AG04449 (cell line): Measurements from ENCODE around the gene SMIM10.

Experiments used
- CTCF ChIA-PET: fragments of 350-600 bp; formaldehyde crosslinking; extraction: SDS; loops from one replicate; lab custom pipeline; 2021; ENCODE audit warnings: antibody characterized with exemption; lab: Yijun Ruan, JAX
- POLR2A ChIA-PET: fragments of 400-600, 350-600 bp; formaldehyde crosslinking; extraction: SDS; loops from one replicate; lab custom pipeline; 2020; ENCODE audit warnings: antibody characterized with exemption, inconsistent platforms; lab: Yijun Ruan, JAX
- DNase-seq: peaks from one replicate; pipeline ENCODE4 v3.0.0-alpha.2; 2010; ENCODE audit warnings: low read depth, low spot score
- H3K4me3 ChIP-seq: 2 replicates; pipeline ENCODE4 v1.5.1; 2011; ENCODE audit warnings: low read depth, mild to moderate bottlenecking, control low read depth, low read length
- TF ChIP-seq, protein P1 (sequence below): IDR thresholded peaks from one replicate; pipeline ENCODE4 v1.5.1; 2011; ENCODE audit warnings: mild to moderate bottlenecking, moderate library complexity, low read length, control low read depth, inconsistent platforms; ENCODE audit not compliant: insufficient read depth; ENCODE audit errors: missing control alignments

SMIM10 gene

DNA sequence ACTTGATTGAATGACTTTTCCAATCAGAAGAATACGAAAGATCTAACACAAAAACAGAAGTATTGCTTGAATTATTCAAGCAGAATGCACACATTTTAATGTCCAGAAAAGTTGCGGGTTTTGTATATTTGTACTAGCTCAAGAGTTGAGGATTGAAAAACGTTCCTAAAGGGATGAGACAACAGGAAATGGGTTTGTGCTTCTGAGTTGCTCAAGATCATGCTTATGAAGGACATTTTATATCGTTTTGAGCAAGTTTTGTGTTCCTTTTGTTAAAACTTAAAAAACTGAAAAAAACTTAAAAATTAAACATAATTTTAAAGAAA, 353 bp upstream of the SMIM10 start:
- no peak for DNase-seq
- no peak overlapping the region; the same call in 1 of the 2 replicates for H3K4me3 ChIP-seq
- CTCF ChIA-PET: interaction anchor here (0.8 to 2.2 kb wide), 2 partner anchors 9 to 25 kb away, joined by 3 to 9 read pairs; no protein-coding TSS in a partner anchor
- TF ChIP-seq, protein P1, sequence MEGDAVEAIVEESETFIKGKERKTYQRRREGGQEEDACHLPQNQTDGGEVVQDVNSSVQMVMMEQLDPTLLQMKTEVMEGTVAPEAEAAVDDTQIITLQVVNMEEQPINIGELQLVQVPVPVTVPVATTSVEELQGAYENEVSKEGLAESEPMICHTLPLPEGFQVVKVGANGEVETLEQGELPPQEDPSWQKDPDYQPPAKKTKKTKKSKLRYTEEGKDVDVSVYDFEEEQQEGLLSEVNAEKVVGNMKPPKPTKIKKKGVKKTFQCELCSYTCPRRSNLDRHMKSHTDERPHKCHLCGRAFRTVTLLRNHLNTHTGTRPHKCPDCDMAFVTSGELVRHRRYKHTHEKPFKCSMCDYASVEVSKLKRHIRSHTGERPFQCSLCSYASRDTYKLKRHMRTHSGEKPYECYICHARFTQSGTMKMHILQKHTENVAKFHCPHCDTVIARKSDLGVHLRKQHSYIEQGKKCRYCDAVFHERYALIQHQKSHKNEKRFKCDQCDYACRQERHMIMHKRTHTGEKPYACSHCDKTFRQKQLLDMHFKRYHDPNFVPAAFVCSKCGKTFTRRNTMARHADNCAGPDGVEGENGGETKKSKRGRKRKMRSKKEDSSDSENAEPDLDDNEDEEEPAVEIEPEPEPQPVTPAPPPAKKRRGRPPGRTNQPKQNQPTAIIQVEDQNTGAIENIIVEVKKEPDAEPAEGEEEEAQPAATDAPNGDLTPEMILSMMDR: no peak
- POLR2A ChIA-PET: no interaction called here

DNA sequence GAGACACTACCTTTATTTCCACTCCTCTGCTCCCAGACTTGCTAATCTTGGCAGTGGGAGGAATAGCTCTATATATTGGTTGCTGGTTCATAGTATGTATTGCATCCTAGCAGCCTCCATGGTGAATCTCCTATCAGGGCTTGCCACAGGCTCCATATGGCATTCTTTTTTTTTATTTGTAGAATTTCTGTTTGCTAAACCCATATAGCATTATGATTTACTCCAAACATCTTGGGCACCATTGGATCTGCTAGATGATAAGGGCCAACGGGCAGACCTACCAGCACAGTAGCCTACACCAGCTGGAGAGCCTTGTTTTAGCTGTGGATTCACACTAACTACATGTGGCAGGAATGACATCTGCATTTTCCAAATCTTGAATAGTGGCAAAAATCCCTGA, 6.9 kb downstream of the SMIM10 start:
- H3K4me3 ChIP-seq: no peak overlapping the region
- POLR2A ChIA-PET: no interaction called here
- TF ChIP-seq, protein P1: no peak
- DNase-seq: no peak
- CTCF ChIA-PET: interaction anchor here (1.3 to 2.8 kb wide), 2 partner anchors 32 to 35 kb away, joined by 6 to 20 read pairs; no protein-coding TSS in a partner anchor

DNA sequence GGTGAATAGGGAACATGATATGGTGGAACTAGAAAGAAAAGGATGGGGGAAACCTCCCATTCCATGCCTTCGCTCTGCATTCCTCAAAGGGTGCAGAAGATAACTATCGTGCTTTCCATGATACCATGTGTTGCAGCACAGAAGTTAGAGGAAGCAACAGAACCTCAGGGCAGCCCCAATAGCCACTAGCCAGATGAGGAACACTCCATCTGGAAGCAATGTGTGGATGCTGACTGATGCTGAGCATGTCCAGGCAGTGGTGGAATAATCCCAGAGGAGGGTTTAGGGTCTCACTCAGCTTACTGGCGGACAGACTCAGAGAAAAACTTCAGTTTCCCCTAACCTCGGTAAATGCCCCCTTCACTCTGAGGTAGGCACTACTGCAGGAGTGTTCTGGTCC, 7.5 kb downstream of the SMIM10 start:
- no peak overlapping the region for H3K4me3 ChIP-seq
- DNase-seq: no peak
- ChIA-PET POLR2A (no interaction called here), CTCF (interaction anchor here (1.3 to 2.8 kb wide), 2 partner anchors 33 to 36 kb away, joined by 6 to 20 read pairs; no protein-coding TSS in a partner anchor)
- TF ChIP-seq, protein P1: no peak

DNA sequence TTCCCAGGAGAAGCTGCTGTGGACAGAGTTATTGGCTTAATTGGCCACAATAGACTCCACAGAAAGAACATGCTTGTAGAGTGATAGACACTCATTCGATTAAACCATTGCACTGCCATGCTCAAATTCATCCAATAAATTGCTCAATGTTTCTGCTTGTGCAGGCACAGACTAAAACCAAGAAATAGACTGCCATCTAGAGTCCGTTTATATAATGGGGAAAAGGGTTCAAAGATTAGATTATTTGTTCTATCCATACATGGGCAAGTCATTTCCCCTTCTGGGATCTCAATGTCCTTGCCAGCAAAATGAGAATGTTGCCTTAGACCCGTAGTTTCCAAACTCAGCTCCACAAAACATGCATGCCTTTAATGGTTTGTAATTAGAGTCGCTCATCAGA, 8.7 kb downstream of the SMIM10 start:
- H3K4me3 ChIP-seq: no peak overlapping the region
- CTCF ChIA-PET: interaction anchor here (0.7 to 2.8 kb wide), 15 partner anchors 10 to 610 kb away, joined by 3 to 21 read pairs (median 4); partner anchors contain the start of genes RTL8B and SMIM10
- TF ChIP-seq, protein P1: no peak
- POLR2A ChIA-PET: no interaction called here
- no peak for DNase-seq

DNA sequence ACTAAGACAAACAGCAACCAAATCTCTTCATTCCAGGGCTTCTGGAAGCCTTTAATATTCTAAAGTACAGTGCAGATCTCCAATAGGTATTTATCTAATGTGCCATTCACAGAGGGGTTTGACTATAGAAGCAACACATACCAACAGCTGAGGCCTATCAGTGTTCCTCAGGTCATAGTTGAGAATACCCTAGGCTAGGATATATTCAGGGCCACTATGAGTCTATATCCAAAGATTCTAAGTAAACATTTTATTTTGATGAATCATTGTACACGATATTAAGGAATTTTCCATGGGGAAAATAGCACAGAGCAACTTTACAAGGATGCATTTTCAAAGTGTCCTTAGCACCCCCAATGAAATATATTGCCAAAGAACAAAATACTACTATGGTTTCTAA, 9.7 kb downstream of the SMIM10 start:
- no peak overlapping the region for H3K4me3 ChIP-seq
- no peak for DNase-seq
- ChIA-PET POLR2A (no interaction called here), CTCF (interaction anchor here (1.2 to 2.8 kb wide), 7 partner anchors 11 to 207 kb away, joined by 3 to 21 read pairs (median 9); partner anchors contain the start of gene SMIM10)
- TF ChIP-seq, protein P1: no peak

DNA sequence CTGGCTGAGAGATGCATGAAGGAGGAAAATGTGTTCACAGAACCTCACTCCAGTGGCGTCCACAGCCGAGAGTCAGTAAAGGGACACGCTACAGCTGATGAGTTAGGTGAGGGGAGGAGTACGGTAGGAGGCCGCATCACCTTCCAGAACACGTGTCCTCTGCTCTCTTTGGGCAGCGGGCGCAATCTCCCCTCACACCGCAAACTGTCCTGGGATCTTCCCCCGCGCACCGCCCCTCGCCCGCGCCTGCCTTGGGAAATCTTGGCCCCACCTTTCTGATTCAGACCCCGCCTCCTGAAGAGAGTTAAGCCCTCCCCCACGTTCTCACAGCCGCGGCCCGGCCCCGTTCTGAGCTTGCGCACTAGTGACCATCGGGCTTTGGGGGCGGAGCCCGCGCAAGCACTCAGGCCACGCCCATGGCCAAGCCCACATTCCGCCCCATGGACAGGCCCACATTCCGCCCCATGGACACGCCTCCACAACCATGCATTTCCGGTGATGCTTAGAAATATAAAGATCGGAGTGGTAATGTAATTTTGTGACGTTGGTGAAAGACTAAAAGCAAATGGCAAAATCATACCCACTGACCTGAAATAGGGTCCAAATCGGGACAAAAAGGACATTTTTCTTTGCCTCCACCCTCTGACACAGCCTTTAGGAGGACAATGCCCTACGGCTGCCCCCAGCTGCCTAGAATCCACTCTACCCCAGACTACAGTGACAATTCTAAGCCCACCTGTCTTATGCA, 13.3 kb downstream of the SMIM10 start:
- POLR2A ChIA-PET: interaction anchor here (0.6 kb wide), 1 partner anchor 41 kb away, joined by 3 read pairs; no protein-coding TSS in a partner anchor

More for the DNA sequence above, 13.3 kb downstream of the SMIM10 start:
- peak; percentile 40 for DNase-seq
- TF ChIP-seq, protein P1: no peak
- peak overlapping the region; percentile 67 for H3K4me3 ChIP-seq
- CTCF ChIA-PET: interaction anchor here (1.0 kb wide), 1 partner anchor 16 kb away, joined by 3 read pairs; no protein-coding TSS in a partner anchor
